Smooth muscle cell of the brain vasculature (primary cell): ENCODE results near the gene KIR2DL3.
"Not testable (repeated sequence)": the region's sequence is repeated elsewhere in the genome, so short reads cannot be mapped to it uniquely, and the experiment has no call there.

Experiments used
- DNase-seq: peaks from one replicate; pipeline ENCODE4 v3.0.0-alpha.2; 2012; ENCODE audit warnings: low read depth, low spot score

KIR2DL3 gene

GRCh38 chr19:54738306-54738705 is at the start of gene KIR2DL3:
Gene KIR2DL3, plus strand, starts transcription at chr19:54738513. Its CDS starts 33 bp downstream, at chr19:54738546.
- not testable (repeated sequence) for DNase-seq

DNA sequence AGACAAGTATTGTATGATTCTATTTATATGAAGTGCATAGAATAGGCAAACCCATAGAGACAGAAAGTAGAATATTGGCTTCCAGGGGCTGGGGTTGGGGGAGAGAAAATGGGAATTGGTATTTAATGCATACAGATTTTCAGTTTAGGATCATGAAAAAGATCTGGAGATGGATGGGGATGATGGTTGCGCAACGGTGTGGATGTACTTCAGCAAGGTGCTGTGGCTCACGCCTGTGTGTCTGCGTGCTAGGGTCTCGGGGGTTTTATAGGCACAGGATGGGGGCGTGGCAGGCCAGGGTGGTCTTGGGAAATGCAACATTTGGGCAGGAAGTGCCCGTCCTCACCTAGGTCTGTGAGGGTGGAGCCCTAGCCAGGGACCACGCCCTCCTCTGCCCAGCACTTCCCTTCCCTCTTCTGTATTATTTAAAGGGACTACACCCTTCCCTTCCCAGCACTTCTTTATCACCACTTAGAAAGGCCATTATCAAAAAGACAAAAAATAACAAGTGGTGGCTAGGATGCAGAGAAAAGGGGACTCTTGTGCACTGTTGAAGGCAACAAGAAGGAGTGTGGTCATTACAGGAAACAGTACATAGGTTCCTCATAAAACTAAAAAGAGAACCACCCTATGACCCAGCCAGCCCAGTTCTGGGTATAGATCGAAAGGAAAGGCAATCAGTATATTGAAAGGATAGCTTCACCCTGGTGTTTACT is 46.6 kb upstream of the KIR2DL3 start:
- no peak for DNase-seq

DNA sequence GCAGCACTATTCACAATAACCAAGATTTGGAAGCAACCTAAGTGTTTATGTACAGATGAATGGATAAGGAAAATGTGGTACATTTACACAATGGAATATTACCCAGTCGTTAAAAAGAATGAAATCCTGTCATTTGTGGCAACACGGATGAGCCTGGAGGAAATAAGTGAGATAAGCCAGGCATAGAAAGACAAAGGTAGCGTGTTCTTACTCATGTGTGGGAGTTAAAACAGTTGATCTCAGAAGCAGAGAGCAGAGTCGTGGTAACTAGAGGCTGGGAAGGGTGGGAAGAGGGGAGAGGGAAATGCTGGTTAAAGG is 46.1 kb upstream of the KIR2DL3 start:
- no peak for DNase-seq

GRCh38 chr19:54694648-54695047 is 43.7 kb upstream of the KIR2DL3 start:
- no peak for DNase-seq

DNA sequence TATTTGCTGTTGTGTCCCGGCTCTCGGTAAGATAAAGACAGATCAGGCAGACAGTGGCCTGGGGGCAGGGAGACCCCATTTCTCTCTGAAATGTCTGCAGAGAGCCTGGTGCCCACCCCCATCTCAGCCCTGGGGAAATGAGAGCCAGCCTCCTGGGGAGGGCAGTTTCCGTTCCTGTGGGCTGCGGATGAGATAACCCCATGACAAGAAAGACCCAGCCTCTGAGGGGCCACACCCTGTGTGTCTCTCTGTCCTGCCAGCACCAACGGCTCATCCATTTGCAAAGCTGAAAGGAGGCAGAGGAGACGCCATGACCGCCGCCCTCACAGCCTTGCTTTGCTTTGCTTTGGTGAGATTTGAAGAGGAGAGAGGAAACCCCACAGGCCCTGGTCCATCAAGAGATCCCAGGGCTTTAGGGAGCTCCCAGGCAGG is 42.2 kb upstream of the KIR2DL3 start:
- no peak for DNase-seq

DNA sequence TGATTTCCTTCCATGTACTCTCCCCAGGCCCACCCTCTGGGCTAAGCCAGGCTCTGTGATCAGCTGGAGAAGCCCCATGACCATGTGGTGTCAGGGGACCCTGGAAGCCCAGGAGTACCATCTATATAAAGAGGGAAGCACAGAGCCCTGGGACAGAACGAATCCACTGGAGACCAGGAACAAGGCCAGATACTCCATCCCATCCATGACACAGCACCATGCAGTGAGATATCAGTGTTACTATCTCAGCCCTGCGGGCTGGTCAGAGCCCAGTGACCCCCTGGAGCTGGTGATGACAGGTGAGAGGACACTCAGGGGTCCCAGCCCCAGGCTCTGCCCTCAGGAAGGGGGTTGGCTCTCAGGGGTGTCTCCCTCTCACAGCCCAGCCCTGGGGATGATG is 41.5 kb upstream of the KIR2DL3 start:
- no peak for DNase-seq

DNA sequence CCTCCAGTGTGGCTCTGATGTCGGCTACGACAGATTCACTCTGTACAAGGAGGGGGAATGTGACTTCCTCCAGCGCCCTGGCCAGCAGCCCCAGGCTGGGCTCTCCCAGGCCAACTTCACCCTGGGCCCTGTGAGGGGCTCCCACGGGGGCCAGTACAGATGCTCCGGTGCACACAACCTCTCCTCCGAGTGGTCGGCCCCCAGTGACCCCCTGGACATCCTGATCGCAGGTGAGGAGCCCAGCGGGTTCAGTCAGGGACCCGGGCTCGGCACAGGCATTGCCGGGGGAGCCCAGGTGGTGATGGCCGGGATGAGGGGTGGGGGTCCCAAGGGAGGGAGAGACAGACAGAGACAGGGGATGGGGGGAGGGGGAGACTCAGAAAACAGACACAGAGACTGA is 40.6 kb upstream of the KIR2DL3 start:
- not testable (repeated sequence) for DNase-seq

- no peak for DNase-seq
These were observed 33.4 kb upstream of the KIR2DL3 start for GRCh38 chr19:54704928-54705327.

GRCh38 chr19:54707962-54708361 is 30.4 kb upstream of the KIR2DL3 start:
- no peak for DNase-seq

GRCh38 chr19:54708781-54709180 is 29.5 kb upstream of the KIR2DL3 start:
- DNase-seq = no peak

DNA sequence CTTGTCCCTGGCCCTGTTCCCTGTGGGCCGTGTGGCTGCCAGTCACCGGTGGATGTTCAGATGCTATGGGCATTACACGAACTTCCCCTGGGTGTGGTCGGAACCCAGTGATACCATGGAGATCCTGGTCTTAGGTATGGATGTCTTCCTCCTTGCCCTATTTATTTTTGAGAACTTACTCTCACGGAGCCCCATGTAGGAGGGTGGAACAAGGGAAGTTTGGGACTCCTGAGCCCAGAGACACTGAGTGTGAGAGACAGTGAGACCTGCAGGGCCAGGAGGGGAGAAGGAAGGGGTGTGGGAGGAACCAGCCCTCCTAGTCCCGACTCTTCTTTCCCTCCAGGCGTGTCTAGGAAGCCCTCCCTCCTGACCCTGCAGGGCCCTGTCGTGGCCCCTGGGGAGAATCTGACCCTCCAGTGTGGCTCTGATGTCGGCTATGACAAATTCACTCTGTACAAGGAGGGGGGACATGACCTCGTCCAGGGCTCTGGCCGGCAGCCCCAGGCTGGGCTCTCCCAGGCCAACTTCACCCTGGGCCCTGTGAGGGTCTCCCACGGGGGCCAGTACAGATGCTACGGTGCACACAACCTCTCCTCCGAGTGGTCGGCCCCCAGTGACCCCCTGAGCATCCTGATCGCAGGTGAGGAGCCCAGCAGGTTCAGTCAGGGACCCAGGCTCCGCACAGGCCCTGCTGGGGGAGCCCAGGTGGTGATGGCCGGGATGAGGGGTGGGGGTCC is 28.9 kb upstream of the KIR2DL3 start:
- DNase-seq = no peak

- DNase-seq = not testable (repeated sequence)
These were observed 28.4 kb upstream of the KIR2DL3 start for GRCh38 chr19:54709956-54710355.

GRCh38 chr19:54724142-54724541 is 14.2 kb upstream of the KIR2DL3 start, which contains the start of gene KIR3DL3:
Gene KIR3DL3, plus strand, starts transcription at chr19:54724442. Its CDS starts 55 bp downstream, at chr19:54724497.
- no peak for DNase-seq

- no peak for DNase-seq
These were observed 13.7 kb upstream of the KIR2DL3 start for GRCh38 chr19:54724644-54725043.

GRCh38 chr19:54725321-54725720 is 13.0 kb upstream of the KIR2DL3 start:
- DNase-seq = no peak

GRCh38 chr19:54727562-54727961 is 10.8 kb upstream of the KIR2DL3 start:
- DNase-seq = no peak

- DNase-seq = no peak
These were observed 10.1 kb upstream of the KIR2DL3 start for GRCh38 chr19:54728167-54728566.

GRCh38 chr19:54729416-54730188 is 8.7 kb upstream of the KIR2DL3 start:
- DNase-seq = no peak

GRCh38 chr19:54731191-54731590 is 7.1 kb upstream of the KIR2DL3 start:
- no peak for DNase-seq

DNA sequence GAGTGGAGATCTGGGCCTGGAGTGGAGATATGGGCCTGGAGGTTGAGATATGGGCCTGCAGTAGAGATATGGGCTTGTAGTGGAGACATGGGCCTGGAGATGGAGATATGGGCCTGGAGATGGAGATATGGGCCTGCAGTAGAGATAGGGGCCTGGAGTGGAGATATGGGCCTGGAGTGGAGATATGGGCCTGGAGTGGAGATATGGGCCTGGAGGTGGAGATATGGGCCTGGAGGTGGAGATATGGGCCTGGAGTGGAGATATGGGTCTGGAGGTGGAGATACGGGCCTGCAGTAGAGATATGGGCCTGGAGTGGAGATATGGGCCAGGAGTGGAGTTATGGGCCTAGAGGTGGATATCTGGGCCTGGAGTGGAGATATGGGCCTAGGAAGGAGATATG is 402 bp downstream of the KIR2DL3 start:
- no peak for DNase-seq

DNA sequence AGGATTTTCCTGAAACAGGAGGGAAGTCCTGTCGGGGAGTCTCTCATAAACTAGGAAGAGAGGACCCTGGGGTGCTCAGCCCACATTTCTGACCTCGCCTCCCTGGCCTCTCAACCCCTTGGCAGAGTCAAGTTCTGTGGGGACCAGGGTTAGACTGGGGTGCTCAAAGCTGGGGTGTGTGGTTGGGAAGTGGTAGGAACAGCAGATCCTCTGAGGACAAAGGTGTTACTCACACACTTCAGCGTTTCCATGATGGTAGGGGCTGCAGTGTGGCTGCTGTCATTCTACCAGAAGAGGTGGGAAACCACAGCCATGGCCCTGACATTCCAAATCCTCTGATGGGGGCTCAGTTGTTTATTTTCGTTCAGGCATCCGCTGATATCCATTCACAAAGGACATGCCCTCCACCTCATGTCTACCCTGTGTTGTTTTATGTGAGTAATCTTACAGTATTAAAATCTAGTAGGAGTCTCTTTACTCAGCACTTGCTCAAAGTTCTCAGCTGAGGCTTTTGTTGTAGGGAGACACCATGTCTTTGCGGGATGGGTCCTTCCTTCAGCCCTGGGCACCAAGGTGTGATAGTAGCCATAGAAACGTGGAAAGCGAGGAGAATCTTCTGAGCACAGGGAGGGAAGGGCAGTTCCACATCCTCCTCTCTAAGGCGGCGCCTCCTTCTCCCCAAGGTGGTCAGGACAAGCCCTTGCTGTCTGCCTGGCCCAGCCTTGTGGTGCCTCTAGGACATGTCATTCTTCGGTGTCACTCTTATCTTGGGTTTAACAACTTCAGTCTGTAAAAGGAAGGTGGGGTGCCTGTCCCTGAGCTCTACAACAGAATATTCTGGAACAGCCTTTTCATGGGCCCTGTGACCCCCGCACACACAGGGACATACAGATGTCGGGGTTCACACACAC is 1.5 kb downstream of the KIR2DL3 start:
- DNase-seq = no peak
